Stimulated activated CD8-positive, alpha-beta memory T cell treated with anti-CD3 and anti-CD28 coated beads, Interleukin-4, amount 100 ng/mL, for 24 hours (primary cell): Measurements from ENCODE around the gene NFATC1.

ENCODE experiments used
- DNase-seq: peaks from one replicate; pipeline ENCODE4 v3.0.0-alpha.2; 2020; ENCODE audit warnings: low read depth

The NFATC1 gene

GRCh38 chr18:79457239-79457638 lies 61.5 kb downstream of the NFATC1 start:
- DNase-seq = no peak

- no peak for DNase-seq
Measured at GRCh38 chr18:79457652-79458051, 61.9 kb downstream of the NFATC1 start.

- no peak for DNase-seq
Measured at GRCh38 chr18:79458131-79458838, 62.6 kb downstream of the NFATC1 start.

GRCh38 chr18:79458917-79459803 lies 63.4 kb downstream of the NFATC1 start:
- no peak for DNase-seq

GRCh38 chr18:79459946-79460480 lies 64.3 kb downstream of the NFATC1 start:
- no peak for DNase-seq

GRCh38 chr18:79460481-79461300 lies 65.0 kb downstream of the NFATC1 start:
- no peak for DNase-seq

- no peak for DNase-seq
Measured at GRCh38 chr18:79461627-79462026, 65.9 kb downstream of the NFATC1 start.

- DNase-seq = no peak
Measured at GRCh38 chr18:79463424-79463960, 67.8 kb downstream of the NFATC1 start.

- no peak for DNase-seq
Measured at GRCh38 chr18:79465392-79465991, 69.8 kb downstream of the NFATC1 start.

GRCh38 chr18:79466591-79466990 lies 70.9 kb downstream of the NFATC1 start:
- no peak for DNase-seq

GRCh38 chr18:79467126-79467525 lies 71.4 kb downstream of the NFATC1 start:
- no peak for DNase-seq

GRCh38 chr18:79468119-79468789 lies 72.5 kb downstream of the NFATC1 start:
- no peak for DNase-seq

GRCh38 chr18:79469309-79469708 lies 73.6 kb downstream of the NFATC1 start:
- no peak for DNase-seq

- DNase-seq = no peak
Measured at GRCh38 chr18:79469751-79470505, 74.2 kb downstream of the NFATC1 start.

- no peak for DNase-seq
Measured at GRCh38 chr18:79470547-79470946, 74.8 kb downstream of the NFATC1 start.

- no peak for DNase-seq
Measured at GRCh38 chr18:79471046-79471445, 75.3 kb downstream of the NFATC1 start.

- DNase-seq = no peak
Measured at GRCh38 chr18:79471597-79471996, 75.9 kb downstream of the NFATC1 start.

- DNase-seq = no peak
Measured at GRCh38 chr18:79472176-79472575, 76.4 kb downstream of the NFATC1 start.

- DNase-seq = no peak
Measured at GRCh38 chr18:79472946-79473345, 77.2 kb downstream of the NFATC1 start.
